ENCODE measurements around the gene AZI2. TPM values are rescaled to one million over a fixed set of nuclear protein-coding genes. Genes with fewer than 3 reads are reported as not detected.
A peak's percentile ranks its signal among the peaks of the same experiment; 100 is the strongest.

Gene AZI2
- total and polyA plus RNA-seq, 10 donors: 17.9 to 60.3 (median 48.9) TPM

DNA sequence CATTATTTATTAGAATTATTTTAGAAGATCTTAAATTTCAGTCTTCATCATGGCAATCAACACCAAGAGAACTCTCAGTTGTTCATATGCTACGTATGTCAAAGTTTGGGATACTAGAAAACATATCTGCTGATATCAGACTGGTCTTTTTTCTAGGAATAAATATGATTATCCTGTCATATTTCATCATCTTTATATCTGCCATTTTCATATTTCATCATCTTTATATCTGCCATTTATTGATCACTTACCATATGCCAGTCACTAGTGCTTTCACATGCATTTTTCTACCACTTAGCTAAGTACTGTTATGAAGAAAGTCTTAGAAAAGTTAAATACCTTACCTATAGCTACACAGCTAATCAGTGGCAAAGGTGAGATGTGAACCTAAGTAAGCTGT lies 2.9 kb downstream of the AZI2 start:
- Histone ChIP-seq H3K9me3 (peaks cover 0 to 4% (median 0%) of the 10 kb centered on the region in 8 donors), H3K27me3 (replicated peaks in 1 of 7) (no peaks in the 10 kb centered on the region), H3K4me3 (peak overlapping the region in 1 of 8 donors; percentile 88), H3K4me1 (peaks cover 27 to 88% (median 65%) of the 10 kb centered on the region in 6 donors), H3K27ac (no peak overlapping the region), H3K36me3 (no peaks in the 10 kb centered on the region)
- DNase-seq: no peak
- intact Hi-C loops (cut with DNase I; ENCODE audit: low total_unique reads): no loop called here
- WGBS, 5 donors: 94 to 98% (median 96%) methylated on average over 1 of the region's 1 CpG
- TF ChIP-seq POLR2AphosphoS5 (IDR thresholded peaks at IDR 0.05): no peak

DNA sequence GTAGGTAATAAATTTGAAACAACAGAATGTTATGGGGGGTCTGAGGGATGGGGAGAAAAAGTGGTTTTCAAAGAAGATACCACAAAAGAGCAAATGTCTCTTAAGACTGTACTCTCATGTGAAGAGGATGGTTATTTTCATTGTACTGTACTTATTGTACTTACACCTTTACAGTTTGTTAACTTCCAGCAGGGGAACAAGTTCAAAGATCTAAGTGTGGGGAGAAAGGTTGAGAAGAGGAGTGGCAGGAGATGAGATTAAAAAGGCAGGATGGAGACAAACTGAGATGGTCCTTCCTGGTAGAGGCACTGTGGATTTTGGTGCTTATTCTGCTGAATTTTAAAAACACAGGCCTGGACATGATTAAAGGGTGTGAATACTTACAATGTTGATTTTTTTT lies 5.5 kb downstream of the AZI2 start:
- TF ChIP-seq, protein P1, sequence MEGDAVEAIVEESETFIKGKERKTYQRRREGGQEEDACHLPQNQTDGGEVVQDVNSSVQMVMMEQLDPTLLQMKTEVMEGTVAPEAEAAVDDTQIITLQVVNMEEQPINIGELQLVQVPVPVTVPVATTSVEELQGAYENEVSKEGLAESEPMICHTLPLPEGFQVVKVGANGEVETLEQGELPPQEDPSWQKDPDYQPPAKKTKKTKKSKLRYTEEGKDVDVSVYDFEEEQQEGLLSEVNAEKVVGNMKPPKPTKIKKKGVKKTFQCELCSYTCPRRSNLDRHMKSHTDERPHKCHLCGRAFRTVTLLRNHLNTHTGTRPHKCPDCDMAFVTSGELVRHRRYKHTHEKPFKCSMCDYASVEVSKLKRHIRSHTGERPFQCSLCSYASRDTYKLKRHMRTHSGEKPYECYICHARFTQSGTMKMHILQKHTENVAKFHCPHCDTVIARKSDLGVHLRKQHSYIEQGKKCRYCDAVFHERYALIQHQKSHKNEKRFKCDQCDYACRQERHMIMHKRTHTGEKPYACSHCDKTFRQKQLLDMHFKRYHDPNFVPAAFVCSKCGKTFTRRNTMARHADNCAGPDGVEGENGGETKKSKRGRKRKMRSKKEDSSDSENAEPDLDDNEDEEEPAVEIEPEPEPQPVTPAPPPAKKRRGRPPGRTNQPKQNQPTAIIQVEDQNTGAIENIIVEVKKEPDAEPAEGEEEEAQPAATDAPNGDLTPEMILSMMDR (IDR thresholded peaks at IDR 0.05 in 8 of 11, conservative IDR thresholded peaks at IDR 0.05 in 3 of 11): no peak
- TF ChIP-seq POLR2AphosphoS5 (IDR thresholded peaks at IDR 0.05): no peak
- no peak for TF ChIP-seq POLR2A (IDR thresholded peaks at IDR 0.05)
- peak overlapping the region in 1 of 8 donors; percentile 33 for H3K27ac ChIP-seq
- H3K4me1 ChIP-seq: peaks cover 22 to 72% (median 53%) of the 10 kb centered on the region in 6 donors
- no peak overlapping the region for H3K4me3 ChIP-seq
- H3K9me3 ChIP-seq: no peaks in the 10 kb centered on the region
- peaks cover 0 to 23% (median 12%) of the 10 kb centered on the region in 6 donors for H3K36me3 ChIP-seq
- intact Hi-C loops (cut with DNase I; ENCODE audit: low total_unique reads): no loop called here
- DNase-seq: no peak
- no peaks in the 10 kb centered on the region for H3K27me3 ChIP-seq (replicated peaks in 1 of 7)

DNA sequence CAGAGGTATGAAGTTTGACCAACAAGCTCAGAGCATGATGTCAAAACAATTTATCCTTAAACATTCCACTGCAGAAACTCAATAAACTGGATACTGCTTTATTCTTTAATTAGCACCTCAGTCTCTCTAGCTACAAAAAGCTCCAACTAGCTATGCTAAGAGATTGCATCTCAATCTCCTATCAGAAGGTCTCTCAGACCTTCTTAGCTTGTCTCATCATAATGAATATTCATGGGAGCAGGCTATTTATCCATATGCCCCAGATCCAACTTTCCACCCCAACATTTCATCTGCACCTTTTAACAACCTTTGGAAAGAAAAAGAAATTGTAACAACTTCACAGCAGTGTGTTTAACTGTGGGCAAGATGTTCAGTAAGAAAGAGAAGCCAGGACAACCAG lies 11.4 kb downstream of the AZI2 start:
- DNase-seq: no peak
- Histone ChIP-seq H3K4me3 (no peak overlapping the region), H3K4me1 (peaks cover 0 to 13% (median 6%) of the 10 kb centered on the region in 6 donors), H3K36me3 (peaks cover 0 to 68% (median 38%) of the 10 kb centered on the region in 6 donors), H3K9me3 (no peaks in the 10 kb centered on the region), H3K27me3 (replicated peaks in 1 of 7) (no peaks in the 10 kb centered on the region), H3K27ac (no peak overlapping the region)
- TF ChIP-seq, protein P1 (IDR thresholded peaks at IDR 0.05 in 8 of 11, conservative IDR thresholded peaks at IDR 0.05 in 3 of 11): no peak
- TF ChIP-seq POLR2A (IDR thresholded peaks at IDR 0.05): no peak
- TF ChIP-seq POLR2AphosphoS5 (IDR thresholded peaks at IDR 0.05): no peak
- intact Hi-C loops (cut with DNase I; ENCODE audit: low total_unique reads): no loop called here

DNA sequence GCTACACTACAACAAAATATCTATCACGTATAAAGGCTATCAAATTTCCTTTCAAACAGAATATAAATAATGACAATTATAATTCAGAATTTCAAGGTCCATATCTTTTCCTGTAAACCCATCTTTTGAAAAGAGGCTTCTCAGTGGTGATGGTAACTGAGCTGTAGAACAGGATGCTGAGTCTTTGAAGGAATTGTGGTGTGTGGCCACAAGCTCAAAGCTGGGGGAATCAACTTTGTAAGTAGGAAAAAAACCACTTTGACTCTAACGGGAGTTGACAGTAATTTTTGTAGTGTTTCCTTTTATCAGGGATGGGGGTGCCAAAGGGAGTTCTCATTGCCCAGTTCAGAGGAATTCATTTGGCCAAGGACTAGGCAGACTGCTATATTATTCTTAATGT lies 13.4 kb downstream of the AZI2 start:
- Histone ChIP-seq H3K9me3 (no peaks in the 10 kb centered on the region), H3K27me3 (replicated peaks in 1 of 7) (no peaks in the 10 kb centered on the region), H3K27ac (no peak overlapping the region), H3K36me3 (peaks cover 0 to 86% (median 44%) of the 10 kb centered on the region in 6 donors), H3K4me1 (peaks cover 0 to 3% (median 0%) of the 10 kb centered on the region in 6 donors), H3K4me3 (no peak overlapping the region)
- TF ChIP-seq, protein P1 (IDR thresholded peaks at IDR 0.05 in 8 of 11, conservative IDR thresholded peaks at IDR 0.05 in 3 of 11): no peak
- no peak for TF ChIP-seq POLR2A (IDR thresholded peaks at IDR 0.05)
- no peak for TF ChIP-seq POLR2AphosphoS5 (IDR thresholded peaks at IDR 0.05)
- no peak for DNase-seq
- WGBS, 5 donors: 57 to 70% (median 66%) methylated on average over 2 of the region's 2 CpGs
- intact Hi-C loops (cut with DNase I; ENCODE audit: low total_unique reads): no loop called here

DNA sequence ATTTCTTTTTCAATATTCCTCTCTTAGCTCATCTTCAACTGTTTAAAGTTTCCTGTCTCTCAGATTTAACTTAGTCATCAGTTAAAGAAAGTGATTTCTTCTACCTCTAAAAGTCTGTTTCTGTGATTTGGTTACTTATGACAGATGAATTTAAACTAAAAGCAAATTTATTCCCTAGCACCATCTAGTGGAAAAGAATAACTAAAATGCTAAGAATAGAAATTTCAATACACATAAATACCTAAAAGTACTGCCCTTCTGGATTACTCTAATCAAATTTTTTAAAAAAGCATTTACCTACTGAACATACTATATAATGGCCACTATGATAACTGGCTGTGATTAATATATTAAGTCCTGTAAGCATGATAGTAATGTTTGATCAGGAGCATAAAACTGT lies 14.1 kb downstream of the AZI2 start:
- no peak for TF ChIP-seq POLR2AphosphoS5 (IDR thresholded peaks at IDR 0.05)
- TF ChIP-seq, protein P1 (IDR thresholded peaks at IDR 0.05 in 8 of 11, conservative IDR thresholded peaks at IDR 0.05 in 3 of 11): peak in 1 of 11 experiments; percentile 8
- intact Hi-C loops (cut with DNase I; ENCODE audit: low total_unique reads): loop anchor here (5.0 kb wide), 1 partner anchor 622 kb away; no protein-coding TSS in a partner anchor
- Histone ChIP-seq H3K27me3 (replicated peaks in 1 of 7) (no peaks in the 10 kb centered on the region), H3K4me3 (no peak overlapping the region), H3K9me3 (no peaks in the 10 kb centered on the region), H3K36me3 (peaks cover 0 to 86% (median 42%) of the 10 kb centered on the region in 6 donors), H3K27ac (no peak overlapping the region), H3K4me1 (peaks cover 0 to 3% (median 0%) of the 10 kb centered on the region in 6 donors)
- no peak for DNase-seq

Data from spleen (tissue), 11 donors.